ENCODE results near the gene SEC14L5.

The SEC14L5 gene

DNA sequence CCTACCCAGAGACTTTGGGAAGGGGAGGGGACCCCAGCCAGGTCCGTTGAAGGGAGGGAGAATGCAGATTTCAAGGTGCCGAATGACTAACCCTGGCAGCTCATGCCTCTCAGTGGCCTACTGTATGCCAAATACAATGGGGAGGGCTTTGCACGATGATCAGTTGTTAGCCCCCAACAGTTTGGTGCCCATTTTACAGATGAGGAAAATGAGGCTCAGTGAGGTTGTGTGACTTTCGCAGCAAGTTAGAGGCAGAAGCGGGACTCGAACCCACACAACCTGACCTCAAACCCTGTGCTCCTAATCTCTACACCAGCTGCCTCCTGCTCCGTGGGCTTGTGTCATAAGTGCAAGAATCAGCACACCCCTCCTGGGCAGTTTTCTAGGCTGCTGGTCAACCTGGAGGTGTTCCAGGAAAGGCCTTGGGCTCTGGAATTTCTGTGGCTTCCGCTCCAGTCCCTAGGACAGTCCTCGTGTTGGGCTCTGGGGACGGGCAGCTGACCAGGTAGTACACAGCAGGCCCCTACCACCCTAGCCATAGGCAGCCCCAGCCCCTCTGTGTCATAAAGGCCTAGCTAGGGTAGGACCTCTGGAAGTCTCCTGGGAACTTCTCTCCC, 87.5 kb downstream of the SEC14L5 start:
- no peak overlapping the region for H3K4me3 ChIP-seq
- H3K27ac ChIP-seq, result no peak overlapping the region
- TF ChIP-seq, protein P1, sequence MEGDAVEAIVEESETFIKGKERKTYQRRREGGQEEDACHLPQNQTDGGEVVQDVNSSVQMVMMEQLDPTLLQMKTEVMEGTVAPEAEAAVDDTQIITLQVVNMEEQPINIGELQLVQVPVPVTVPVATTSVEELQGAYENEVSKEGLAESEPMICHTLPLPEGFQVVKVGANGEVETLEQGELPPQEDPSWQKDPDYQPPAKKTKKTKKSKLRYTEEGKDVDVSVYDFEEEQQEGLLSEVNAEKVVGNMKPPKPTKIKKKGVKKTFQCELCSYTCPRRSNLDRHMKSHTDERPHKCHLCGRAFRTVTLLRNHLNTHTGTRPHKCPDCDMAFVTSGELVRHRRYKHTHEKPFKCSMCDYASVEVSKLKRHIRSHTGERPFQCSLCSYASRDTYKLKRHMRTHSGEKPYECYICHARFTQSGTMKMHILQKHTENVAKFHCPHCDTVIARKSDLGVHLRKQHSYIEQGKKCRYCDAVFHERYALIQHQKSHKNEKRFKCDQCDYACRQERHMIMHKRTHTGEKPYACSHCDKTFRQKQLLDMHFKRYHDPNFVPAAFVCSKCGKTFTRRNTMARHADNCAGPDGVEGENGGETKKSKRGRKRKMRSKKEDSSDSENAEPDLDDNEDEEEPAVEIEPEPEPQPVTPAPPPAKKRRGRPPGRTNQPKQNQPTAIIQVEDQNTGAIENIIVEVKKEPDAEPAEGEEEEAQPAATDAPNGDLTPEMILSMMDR (IDR thresholded peaks at IDR 0.05), result no peak
- DNase-seq (ENCODE audit: low spot score), result no peak

DNA sequence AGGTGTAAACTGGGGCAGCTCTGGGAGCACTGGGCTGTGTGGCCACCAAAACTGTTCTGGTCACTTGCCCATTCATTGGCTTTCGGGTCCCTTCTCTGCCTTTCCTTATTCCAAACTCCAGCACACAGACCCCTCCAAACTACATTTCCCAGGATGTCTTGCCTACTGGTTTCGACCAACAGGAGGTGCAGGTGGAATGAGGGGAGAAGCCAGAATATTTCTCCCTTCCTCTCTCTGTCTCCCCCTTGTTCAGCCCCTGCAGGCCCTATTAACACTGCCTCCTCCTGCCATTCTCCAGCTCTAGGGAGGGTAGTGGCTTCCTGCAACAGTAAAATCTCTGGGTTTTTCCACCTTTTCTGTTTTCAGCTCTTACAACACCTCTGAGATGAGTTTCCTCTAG, 88.8 kb downstream of the SEC14L5 start:
- TF ChIP-seq, protein P1 (IDR thresholded peaks at IDR 0.05), result no peak
- H3K4me3 ChIP-seq, result no peak overlapping the region
- DNase-seq (ENCODE audit: low spot score), result no peak
- H3K27ac ChIP-seq, result no peak overlapping the region

DNA sequence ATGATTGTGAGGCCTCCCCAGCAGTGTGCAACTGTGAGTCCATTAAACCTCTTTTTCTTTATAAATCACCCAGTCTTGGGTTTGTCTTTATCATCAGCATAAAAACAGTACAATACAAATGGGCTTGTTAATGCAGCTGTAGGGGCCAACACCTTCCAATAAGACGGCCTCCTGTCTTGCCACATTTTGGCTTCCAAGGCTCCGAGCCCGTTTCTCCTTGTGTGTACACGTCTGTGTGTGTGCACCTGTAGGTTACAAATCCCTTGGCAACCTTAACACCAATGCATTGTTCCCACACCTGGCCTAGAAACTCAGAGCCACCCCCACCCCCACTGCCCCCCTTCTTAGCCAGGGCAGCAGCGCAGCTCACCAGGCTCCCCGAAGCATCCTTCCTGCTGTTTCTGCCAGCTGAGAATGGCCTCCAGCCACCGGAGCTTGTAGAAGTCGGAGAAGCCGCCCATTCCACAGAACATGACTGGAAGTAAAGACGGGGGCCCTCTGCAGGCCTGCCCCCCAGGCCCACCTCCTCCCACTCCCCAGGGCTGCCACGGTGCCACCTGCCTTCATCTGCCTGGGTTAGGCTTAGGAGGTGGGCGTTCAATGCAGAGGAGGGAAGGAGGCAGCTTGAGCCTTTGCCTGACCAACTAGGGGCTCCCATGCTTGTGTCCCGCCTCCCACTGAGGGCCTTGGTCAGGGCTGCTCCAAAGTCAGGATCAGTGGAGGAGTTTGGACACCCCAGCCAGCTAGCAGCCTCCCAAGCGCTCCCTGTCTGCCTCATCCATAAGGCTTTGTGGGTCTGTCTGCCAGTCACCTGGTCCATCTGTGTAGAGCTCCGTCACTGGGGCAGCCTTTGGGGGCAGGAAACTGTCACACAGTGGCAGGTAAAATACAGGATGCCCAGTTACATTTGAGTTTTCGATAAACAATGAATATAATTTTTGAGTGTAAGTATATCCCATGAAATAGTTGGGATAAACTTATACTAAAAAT, 97.0 kb downstream of the SEC14L5 start:
- Histone ChIP-seq H3K27ac (no peak overlapping the region), H3K4me3 (no peak overlapping the region)
- DNase-seq (ENCODE audit: low spot score), result no peak
- TF ChIP-seq, protein P1 (IDR thresholded peaks at IDR 0.05), result no peak

DNA sequence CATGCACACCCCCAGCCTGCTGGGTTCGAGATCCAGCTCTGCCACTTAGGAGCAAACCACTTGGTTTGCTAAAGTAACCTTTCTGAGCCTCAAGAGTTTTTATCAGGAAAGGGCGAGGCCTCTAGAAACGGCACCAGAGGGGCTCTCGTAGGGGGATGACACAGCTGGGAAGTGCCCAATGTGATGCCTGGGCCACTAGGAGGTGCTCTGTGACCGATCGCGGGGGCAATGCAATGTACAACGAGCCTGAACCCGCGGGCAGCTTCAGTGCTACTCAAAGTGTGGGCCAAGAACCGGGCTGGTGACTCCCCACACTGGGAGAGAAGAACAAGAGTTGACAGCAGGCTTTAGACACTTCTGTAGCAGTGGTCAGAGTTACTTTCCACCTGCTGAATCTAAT, 98.2 kb downstream of the SEC14L5 start:
- no peak for DNase-seq (ENCODE audit: low spot score)
- TF ChIP-seq, protein P1 (IDR thresholded peaks at IDR 0.05), result no peak
- Histone ChIP-seq H3K27ac (no peak overlapping the region), H3K4me3 (no peak overlapping the region)

DNA sequence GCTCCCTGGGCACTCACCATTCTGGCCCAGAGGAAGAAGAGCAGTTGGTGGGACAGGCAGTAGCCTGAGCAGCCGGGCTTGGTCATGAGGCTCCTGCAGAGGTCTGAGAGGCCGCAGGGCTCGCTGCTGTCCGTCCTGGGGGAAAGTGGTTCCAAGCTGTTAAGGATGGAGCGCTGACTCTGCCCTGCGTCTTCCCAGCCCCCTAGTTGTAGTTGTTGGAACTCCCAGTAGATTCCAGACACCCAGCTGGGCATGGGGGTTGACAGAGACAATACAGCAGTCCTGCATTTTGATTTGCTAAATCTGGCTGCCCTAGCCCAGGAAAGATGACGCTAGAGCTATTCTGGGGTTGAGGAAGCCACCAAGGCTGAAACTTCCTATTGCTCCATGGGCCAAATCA, 100.3 kb downstream of the SEC14L5 start:
- H3K27ac ChIP-seq, result no peak overlapping the region

DNA sequence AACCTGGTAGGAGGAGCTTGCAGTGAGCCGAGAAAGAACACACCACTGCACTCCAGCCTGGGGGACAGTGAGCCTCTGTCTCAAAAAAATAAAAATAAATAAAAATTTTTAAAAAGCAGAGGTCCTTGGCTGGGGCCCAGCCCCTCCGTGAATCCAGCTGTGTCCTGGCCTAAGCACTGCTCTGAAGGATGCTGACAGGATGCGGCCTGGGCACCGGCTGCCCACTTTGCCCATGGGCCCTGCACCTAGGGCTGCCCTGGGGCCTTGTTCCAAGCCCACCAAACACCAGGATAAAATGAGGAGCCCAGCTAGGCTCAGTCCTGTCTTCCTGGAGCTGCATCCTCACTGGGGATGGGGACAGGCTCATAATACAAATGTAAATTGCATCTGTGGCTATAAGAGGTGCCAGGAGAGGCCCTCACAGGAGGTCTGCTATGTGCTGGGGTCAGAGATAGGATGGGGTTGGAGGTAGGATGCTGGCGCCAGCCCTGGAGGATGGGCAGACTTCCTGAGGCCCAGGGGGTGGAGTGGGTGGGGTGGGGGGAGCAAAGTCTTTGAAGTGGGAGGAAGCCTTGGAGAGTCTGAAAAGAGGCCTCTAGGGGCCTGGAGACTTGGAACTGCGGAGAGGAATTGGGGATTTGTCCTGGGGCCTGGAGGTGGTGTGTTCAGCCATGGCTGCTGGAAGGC, 101.4 kb downstream of the SEC14L5 start:
- no peak for DNase-seq (ENCODE audit: low spot score)
- TF ChIP-seq, protein P1 (IDR thresholded peaks at IDR 0.05), result no peak
- Histone ChIP-seq H3K27ac (no peak overlapping the region), H3K4me3 (no peak overlapping the region)

More for the DNA sequence above, 100.3 kb downstream of the SEC14L5 start:
- H3K4me3 ChIP-seq, result no peak overlapping the region
- TF ChIP-seq, protein P1 (IDR thresholded peaks at IDR 0.05), result no peak
- DNase-seq (ENCODE audit: low spot score), result no peak
